Nucleus accumbens (tissue), 56 donors: ENCODE measurements around the gene TP53RK.
A peak's percentile ranks its signal among the peaks of the same experiment; 100 is the strongest.

Source experiments
- DNase-seq, 56 donors: peaks; one replicate each; lab custom pipeline; 2025; lab: John Stamatoyannopoulos, UW

Gene TP53RK

GRCh38 chr20:46666306-46666705 lies 22.9 kb downstream of the TP53RK start:
- DNase-seq = no peak

- DNase-seq = no peak
Measured at GRCh38 chr20:46665602-46666001, 23.6 kb downstream of the TP53RK start.

GRCh38 chr20:46663531-46663930 lies 25.7 kb downstream of the TP53RK start:
- no peak for DNase-seq

GRCh38 chr20:46661659-46662058 lies 27.6 kb downstream of the TP53RK start:
- no peak for DNase-seq

- DNase-seq = no peak
Measured at GRCh38 chr20:46660487-46660886, 28.8 kb downstream of the TP53RK start.

- no peak for DNase-seq
Measured at GRCh38 chr20:46657618-46658017, 31.6 kb downstream of the TP53RK start.

GRCh38 chr20:46657137-46657536 lies 32.1 kb downstream of the TP53RK start:
- no peak for DNase-seq

GRCh38 chr20:46652699-46653098 lies 36.5 kb downstream of the TP53RK start:
- DNase-seq = no peak

GRCh38 chr20:46651091-46651962 lies 37.9 kb downstream of the TP53RK start, which contains the start of gene SLC13A3:
Gene SLC13A3 (minus strand): TSS chr20:46651459. CDS start chr20:46651421, 38 bp downstream.
- peak in 29 of 56 donors; percentile 9 to 74 (median 36) for DNase-seq

- no peak for DNase-seq
Measured at GRCh38 chr20:46650575-46651090, 38.6 kb downstream of the TP53RK start.

- DNase-seq = no peak
Measured at GRCh38 chr20:46649965-46650542, 39.2 kb downstream of the TP53RK start.

- DNase-seq = peak in 1 of 56 donors; percentile 45
Measured at GRCh38 chr20:46649650-46649949, 39.6 kb downstream of the TP53RK start.

- DNase-seq = peak in 3 of 56 donors; percentile 13 to 45 (median 29)
Measured at GRCh38 chr20:46648903-46649649, 40.2 kb downstream of the TP53RK start.

- peak in 20 of 56 donors; percentile 12 to 54 (median 26) for DNase-seq
Measured at GRCh38 chr20:46647469-46647868, 41.8 kb downstream of the TP53RK start.

GRCh38 chr20:46646659-46647380 lies 42.4 kb downstream of the TP53RK start:
- DNase-seq = no peak

GRCh38 chr20:46646122-46646521 lies 43.1 kb downstream of the TP53RK start:
- DNase-seq = no peak

GRCh38 chr20:46644733-46645132 lies 44.5 kb downstream of the TP53RK start:
- DNase-seq = no peak

GRCh38 chr20:46644160-46644559 lies 45.1 kb downstream of the TP53RK start:
- no peak for DNase-seq

- DNase-seq = no peak
Measured at GRCh38 chr20:46642969-46643343, 46.3 kb downstream of the TP53RK start.

- DNase-seq = no peak
Measured at GRCh38 chr20:46642265-46642968, 46.8 kb downstream of the TP53RK start.
